Muscle layer of duodenum (tissue), 2 donors: Measurements from ENCODE around the gene SMIM29.
A peak's percentile ranks its signal among the peaks of the same experiment; 100 is the strongest.

Experiments
- H3K27ac ChIP-seq: one replicate; pipeline ENCODE4 v1.7.0; 2013; ENCODE audit warnings: mild to moderate bottlenecking, low read length
- H3K27me3 ChIP-seq: one replicate; pipeline ENCODE4 v1.7.0; 2013; ENCODE audit warnings: low read depth, mild to moderate bottlenecking, control low read depth, low read length
- H3K36me3 ChIP-seq, 2 donors: one replicate each; pipeline ENCODE4 v1.7.0; 2013; ENCODE audit warnings: low read length in 2 of 2, control low read depth in 1 of 2, mild to moderate bottlenecking in 1 of 2; ENCODE audit not compliant: insufficient read depth in 2 of 2, control insufficient read depth in 1 of 2
- H3K4me1 ChIP-seq, 2 donors: one replicate each; pipeline ENCODE4 v1.7.0; 2013; ENCODE audit warnings: low read length in 2 of 2, mild to moderate bottlenecking in 2 of 2, control low read depth in 1 of 2, moderate library complexity in 1 of 2; ENCODE audit not compliant: insufficient read depth in 2 of 2, control insufficient read depth in 1 of 2
- H3K4me3 ChIP-seq, 2 donors: one replicate each; pipeline ENCODE4 v1.7.0; 2013; ENCODE audit warnings: low read length in 2 of 2, low read depth in 1 of 2, mild to moderate bottlenecking in 1 of 2
- H3K9me3 ChIP-seq, 2 donors: one replicate each; pipeline ENCODE4 v1.7.0; 2013; ENCODE audit warnings: low read length in 2 of 2, control low read depth in 1 of 2, mild to moderate bottlenecking in 1 of 2; ENCODE audit not compliant: control insufficient read depth in 1 of 2
- donor health status: healthy.

SMIM29 gene

GRCh38 chr6:34207695-34208443 is 40.9 kb downstream of the SMIM29 start:
- Histone ChIP-seq H3K9me3 (no peaks in the 10 kb centered on the region), H3K27me3 (no peaks in the 10 kb centered on the region), H3K36me3 (no peaks in the 10 kb centered on the region), H3K4me1 (no peaks in the 10 kb centered on the region), H3K4me3 (no peak overlapping the region), H3K27ac (no peak overlapping the region)

DNA sequence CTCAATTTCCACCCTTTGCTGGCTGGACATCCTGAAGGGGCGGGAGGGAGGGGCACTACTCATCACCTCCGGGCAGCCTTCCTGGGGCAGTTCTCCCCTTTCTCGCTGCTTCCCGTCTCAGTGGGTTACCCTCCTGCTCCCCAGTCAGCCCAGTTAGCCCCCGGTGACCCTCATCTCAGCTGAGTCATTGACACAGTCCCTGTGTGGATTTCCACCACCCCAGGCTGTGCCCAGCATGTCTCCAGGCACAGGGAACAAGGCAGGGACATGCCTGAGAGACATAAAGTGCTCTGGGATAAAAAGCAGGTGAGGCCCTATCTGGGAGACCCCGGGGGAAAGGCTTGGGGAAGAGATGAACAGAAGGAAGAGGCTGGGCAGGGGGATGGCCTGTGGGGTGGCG is 42.1 kb downstream of the SMIM29 start:
- Histone ChIP-seq H3K27me3 (no peaks in the 10 kb centered on the region), H3K9me3 (no peaks in the 10 kb centered on the region), H3K4me3 (no peak overlapping the region), H3K4me1 (no peaks in the 10 kb centered on the region), H3K27ac (no peak overlapping the region), H3K36me3 (no peaks in the 10 kb centered on the region)

DNA sequence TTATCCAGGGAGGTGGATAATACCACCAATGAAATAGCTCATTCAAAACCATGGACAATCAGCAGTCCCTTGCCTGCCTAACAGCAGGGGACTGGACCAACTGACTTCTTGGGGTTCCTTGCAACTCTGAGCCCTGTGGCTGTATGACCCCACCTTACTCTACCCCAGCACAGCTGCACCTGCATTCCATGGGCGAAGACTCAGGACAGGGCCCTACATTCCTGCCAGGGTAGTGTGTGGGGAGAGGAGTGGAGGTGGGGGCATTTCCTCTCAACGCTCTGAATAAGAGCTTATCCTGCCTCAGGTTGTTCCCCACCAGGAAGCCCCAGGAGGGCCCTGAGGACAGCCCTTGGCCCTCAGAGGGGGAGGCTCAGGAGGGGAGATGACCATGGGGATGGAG is 42.9 kb downstream of the SMIM29 start:
- no peak overlapping the region for H3K4me3 ChIP-seq
- no peaks in the 10 kb centered on the region for H3K27me3 ChIP-seq
- no peaks in the 10 kb centered on the region for H3K36me3 ChIP-seq

DNA sequence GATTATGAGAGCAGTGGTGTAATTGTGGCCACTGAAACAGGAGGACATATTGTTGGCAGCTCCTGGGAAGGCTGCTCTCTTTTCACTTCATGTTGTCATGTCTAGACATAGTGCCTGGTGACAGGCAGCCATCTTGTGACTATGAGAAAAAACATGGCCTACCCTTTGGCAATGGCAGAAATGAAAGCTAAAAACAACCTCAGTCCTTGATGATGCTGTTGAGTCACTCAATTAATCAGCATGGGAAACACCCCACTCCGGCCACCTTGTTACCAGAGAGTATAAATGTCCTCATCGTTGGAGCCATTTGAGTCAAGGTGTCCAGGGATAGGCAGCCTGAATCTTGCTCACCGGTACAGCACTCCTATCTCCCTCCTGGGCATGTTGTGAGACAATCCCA is 43.3 kb downstream of the SMIM29 start:
- Histone ChIP-seq H3K9me3 (no peaks in the 10 kb centered on the region), H3K36me3 (no peaks in the 10 kb centered on the region), H3K27me3 (no peaks in the 10 kb centered on the region), H3K4me3 (no peak overlapping the region), H3K27ac (no peak overlapping the region), H3K4me1 (no peaks in the 10 kb centered on the region)

More for the DNA sequence above, 42.9 kb downstream of the SMIM29 start:
- Histone ChIP-seq H3K27ac (no peak overlapping the region), H3K4me1 (no peaks in the 10 kb centered on the region), H3K9me3 (no peaks in the 10 kb centered on the region)

- Histone ChIP-seq H3K36me3 (no peaks in the 10 kb centered on the region), H3K4me3 (no peak overlapping the region), H3K27me3 (no peaks in the 10 kb centered on the region), H3K27ac (no peak overlapping the region), H3K4me1 (no peaks in the 10 kb centered on the region), H3K9me3 (no peaks in the 10 kb centered on the region)
These were observed 44.1 kb downstream of the SMIM29 start for GRCh38 chr6:34204693-34205092.

DNA sequence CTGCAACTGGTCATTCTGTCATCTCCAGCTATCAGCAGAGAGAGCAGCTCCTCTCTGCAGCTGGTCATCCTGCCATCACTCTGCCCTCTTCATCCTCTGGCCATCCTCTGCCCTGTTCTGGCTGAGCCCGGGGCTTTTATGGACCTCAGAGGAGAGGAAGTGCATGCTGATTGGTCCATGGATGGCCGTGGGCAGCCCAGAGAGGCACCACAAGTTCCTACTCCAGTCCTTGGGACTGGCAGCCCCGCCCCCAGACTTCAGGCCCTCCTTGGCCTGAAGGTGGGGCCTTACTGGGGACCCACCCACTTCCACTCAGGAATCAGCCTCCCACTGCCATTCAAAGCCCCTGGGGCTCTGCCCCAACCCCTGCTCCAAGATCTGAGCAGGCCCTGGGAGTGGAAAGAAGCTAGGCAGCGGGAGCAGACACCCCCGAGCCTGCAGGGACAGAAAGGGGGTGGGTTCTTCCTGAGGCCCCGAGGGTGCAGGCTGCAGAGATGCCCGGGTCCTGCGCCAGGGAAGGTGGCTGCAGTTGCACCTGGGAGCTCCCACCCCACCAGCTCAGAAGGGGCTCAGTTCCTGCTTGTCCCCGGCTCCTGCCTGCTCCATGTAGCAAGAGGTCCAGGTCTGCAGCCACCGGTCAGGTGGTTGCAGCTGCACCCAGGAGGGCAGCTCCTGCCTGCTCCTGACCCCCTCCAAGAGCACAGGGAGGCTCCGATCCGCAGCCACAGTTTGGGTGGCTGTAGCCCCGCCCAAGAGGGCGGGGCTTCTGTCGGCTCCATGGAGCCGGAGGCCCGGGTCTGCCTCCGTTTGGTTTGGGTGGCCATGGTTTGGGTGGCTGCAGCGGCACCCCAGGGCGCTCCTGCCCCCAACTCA is 46.2 kb downstream of the SMIM29 start:
- Histone ChIP-seq H3K4me1 (no peaks in the 10 kb centered on the region), H3K36me3 (no peaks in the 10 kb centered on the region), H3K27ac (no peak overlapping the region), H3K4me3 (no peak overlapping the region), H3K27me3 (no peaks in the 10 kb centered on the region), H3K9me3 (no peaks in the 10 kb centered on the region)

GRCh38 chr6:34201455-34202107 is 47.2 kb downstream of the SMIM29 start:
- H3K4me3 ChIP-seq: no peak overlapping the region

DNA sequence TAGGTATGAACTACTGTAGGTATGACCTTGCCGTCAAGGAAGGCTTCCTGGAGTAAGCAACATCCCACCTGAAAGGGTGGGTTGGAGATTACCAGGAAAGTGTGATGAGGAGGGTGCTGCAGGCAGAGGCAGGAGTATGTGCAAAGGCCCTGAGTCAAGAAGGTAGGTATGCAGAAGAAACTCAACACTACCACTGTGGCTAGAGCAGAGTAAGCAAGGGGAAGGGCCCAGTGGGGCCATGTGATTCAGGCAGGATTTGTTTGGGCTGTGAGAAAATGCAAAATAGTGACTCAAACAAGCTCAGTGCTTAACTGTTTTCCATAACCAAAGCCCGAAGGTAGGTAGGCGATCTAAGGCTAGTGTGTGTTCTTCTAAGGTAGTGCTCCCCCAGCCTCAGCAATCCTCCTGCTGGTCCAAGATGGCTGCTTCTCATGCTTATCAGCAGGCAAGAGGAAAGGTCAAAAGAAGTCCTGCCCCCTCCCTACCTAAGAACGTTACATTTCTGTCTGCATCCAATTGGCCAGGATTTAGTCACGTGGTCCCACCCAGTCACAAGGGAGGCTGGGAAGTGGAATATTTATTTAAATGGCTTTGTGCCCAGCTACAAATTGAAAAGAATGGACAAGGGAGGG is 48.4 kb downstream of the SMIM29 start:
- no peaks in the 10 kb centered on the region for H3K9me3 ChIP-seq
- no peak overlapping the region for H3K27ac ChIP-seq
- no peaks in the 10 kb centered on the region for H3K27me3 ChIP-seq
- no peaks in the 10 kb centered on the region for H3K36me3 ChIP-seq
- peaks cover 0 to 10% of the 10 kb centered on the region in 2 donors for H3K4me1 ChIP-seq
- H3K4me3 ChIP-seq: no peak overlapping the region

More at GRCh38 chr6:34201455-34202107, 47.2 kb downstream of the SMIM29 start:
- Histone ChIP-seq H3K36me3 (no peaks in the 10 kb centered on the region), H3K27ac (no peak overlapping the region), H3K9me3 (no peaks in the 10 kb centered on the region), H3K4me1 (peaks cover 0 to 2% of the 10 kb centered on the region in 2 donors), H3K27me3 (no peaks in the 10 kb centered on the region)

GRCh38 chr6:34196833-34197195 is 52.0 kb downstream of the SMIM29 start:
- H3K9me3 ChIP-seq: no peaks in the 10 kb centered on the region
- H3K4me1 ChIP-seq: peaks cover 0 to 10% of the 10 kb centered on the region in 2 donors
- no peaks in the 10 kb centered on the region for H3K27me3 ChIP-seq
- peak overlapping the region; percentile 60 to 63 for H3K4me3 ChIP-seq
- no peak overlapping the region for H3K27ac ChIP-seq
- H3K36me3 ChIP-seq: no peaks in the 10 kb centered on the region
